Measurements from ENCODE around the gene RAPGEF6.
"Not testable (repeated sequence)": the region's sequence is repeated elsewhere in the genome, so short reads cannot be mapped to it uniquely, and the experiment has no call there.

RAPGEF6 gene

DNA sequence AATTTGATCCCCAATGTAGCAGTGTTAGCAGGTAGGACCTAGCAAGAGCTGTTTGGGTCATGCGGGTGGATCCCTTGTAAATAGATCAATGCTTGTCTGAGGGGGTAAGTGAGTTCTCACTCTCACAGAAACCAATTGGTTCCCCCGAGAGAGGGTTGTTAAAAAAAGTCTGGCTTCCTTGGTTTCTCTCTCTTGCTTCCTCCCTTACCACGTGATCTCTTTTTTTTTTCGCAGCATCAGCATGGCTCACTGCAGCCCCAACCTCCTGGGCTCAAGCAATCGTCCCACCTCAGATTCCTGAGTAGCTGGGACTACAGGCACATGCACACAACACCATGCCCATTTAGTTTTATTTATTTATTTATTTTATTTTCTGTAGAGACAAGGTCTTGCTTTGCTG lies 26.4 kb downstream of the RAPGEF6 start:
- DNase-seq (ENCODE audit: low read depth, low spot score) = no peak

DNA sequence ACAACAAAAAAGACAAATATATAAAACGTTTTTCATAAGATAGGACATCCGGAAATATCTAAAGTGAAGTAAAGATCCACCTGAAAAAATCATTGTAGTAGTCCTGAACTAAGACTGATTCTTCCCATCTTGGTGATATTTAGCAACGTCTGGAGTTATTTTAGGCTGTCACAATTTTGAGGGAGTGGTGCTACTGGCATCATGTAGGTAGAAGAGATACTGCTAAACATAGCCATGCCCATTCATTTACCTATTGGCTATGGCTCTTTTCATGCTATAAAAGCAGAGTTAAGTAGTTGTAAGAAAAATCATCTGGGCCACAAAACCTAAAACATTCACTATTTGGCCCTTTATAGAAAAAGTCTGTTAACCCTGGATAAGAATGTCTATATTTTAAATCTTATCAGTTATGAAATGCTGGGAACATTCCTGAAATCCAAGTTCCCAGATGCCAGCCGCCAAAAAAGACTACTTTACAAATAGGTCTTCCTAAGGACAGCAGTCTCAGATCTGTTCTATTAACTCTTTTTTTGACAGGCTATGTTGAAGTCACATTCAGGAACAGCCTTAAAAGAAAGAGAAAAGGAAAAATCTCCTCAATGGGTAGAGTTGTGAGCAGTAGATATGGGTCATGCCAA lies 27.0 kb downstream of the RAPGEF6 start:
- peak; percentile 33 for DNase-seq (ENCODE audit: low read depth, low spot score)

DNA sequence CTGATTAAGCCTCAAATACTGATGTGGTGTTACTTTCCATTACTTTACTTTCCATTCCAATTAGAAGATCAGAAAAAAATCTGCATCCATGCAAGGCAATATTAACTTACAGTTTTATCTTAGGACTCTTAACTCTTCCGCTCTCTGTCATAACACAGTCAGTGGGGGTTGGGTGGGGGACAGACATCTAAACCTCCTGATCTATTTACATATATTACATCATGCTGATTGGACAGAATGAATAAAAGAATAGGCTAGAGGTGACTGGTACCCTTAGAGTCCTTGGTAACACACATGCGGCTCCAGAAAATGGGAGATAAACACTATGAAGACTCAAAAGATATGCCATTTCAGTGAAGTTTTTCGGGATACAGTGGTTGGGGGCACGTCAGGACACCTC lies 27.6 kb downstream of the RAPGEF6 start:
- no peak for DNase-seq (ENCODE audit: low read depth, low spot score)

DNA sequence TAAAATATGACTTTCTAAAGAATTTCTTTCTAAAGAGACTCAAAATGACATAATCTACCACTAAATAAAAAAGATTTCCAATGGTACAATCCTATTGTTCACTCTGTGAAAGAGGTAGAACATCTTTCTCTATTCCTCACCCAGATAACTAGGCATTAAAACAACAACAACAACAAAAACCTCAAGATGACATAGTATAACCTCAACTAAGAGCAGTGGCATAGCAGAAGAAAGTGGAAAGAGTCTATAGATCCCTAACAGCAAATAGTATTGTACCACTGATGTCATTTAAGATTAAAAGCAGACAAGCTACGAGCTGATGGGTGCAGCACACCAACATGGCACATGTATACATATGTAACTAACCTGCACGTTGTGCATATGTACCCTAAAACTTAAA lies 29.9 kb downstream of the RAPGEF6 start:
- no peak for DNase-seq (ENCODE audit: low read depth, low spot score)

DNA sequence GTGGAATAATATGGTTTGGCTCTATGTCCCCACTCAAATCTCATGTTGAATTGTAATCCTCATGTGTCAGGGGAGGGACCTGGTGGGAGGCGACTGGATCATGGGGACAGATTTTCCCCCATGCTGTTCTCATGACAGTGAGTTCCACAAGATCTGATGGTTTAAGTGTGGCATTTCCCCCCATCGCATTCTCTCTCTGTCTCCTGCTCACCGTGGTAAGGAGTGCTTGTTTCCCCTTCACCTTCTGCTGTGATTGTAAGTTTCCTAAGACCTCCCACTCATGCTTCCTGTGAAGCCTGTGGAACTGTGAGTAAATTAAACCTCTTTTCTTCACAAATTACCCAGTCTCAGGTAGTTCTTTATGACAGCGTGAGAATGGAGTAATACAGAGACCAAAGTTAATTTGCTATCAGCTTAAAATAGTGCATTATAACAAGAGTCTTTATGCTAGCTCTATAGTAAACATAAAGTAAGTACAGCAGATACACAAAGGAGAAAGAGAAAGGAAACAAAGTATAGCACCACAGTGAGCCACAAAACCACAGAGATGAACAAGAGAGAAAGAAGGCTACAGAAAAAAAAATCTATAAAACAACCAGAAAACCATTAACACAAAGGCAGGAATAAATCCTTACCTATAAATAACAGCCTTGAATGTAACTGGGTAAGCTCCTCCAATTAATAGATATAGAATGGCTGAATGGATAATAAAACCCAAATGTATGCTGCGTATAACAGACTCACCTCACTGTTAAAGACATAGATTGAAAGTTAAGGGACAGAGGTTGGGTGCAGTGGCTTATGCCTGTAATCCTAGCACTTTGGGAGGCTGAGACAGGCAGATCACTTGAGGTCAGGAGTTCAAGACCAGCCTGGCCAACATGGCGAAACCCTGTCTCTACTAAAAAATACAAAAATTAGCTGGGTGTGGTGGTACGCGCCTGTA lies 39.7 kb downstream of the RAPGEF6 start:
- DNase-seq (ENCODE audit: low read depth, low spot score) = no peak

DNA sequence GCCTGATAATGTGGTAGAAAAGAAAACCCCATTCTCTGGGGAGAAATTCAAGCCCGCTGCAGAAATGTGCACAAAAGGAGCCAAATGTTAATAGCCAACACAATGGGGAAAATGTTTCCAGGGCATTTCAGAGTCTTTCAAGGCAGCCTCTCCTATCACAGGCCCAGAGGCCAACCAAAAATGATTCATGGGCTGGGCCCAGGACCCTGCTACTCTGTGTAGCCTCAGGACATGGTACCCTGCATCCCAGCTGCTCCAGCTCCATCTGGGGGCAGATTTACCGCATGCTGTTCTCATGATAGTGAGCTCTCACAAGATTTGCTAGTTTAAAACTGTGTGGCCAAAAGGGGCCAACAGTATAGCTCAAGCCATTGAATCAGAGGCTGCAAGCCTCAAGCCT lies 41.1 kb downstream of the RAPGEF6 start:
- DNase-seq (ENCODE audit: low read depth, low spot score) = no peak

DNA sequence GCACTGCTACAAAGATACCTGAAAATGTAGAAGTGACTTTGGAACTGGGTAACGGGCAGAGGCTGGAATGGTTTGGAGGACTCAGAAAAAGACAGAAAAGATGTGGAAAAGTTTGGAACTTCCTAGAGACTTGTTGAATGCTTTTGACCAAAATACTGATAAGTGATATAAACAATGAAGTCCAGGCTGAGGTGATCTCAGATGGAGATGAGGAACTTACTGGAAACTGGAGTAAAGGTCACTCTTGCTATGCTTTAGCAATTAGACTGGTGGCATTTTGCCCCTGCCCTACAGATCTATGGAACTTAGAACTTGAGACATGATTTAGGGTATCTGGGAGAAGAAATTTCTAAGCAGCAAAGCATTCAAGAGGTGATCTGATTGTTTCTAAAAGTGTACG lies 41.6 kb downstream of the RAPGEF6 start:
- DNase-seq (ENCODE audit: low read depth, low spot score) = not testable (repeated sequence)

DNA sequence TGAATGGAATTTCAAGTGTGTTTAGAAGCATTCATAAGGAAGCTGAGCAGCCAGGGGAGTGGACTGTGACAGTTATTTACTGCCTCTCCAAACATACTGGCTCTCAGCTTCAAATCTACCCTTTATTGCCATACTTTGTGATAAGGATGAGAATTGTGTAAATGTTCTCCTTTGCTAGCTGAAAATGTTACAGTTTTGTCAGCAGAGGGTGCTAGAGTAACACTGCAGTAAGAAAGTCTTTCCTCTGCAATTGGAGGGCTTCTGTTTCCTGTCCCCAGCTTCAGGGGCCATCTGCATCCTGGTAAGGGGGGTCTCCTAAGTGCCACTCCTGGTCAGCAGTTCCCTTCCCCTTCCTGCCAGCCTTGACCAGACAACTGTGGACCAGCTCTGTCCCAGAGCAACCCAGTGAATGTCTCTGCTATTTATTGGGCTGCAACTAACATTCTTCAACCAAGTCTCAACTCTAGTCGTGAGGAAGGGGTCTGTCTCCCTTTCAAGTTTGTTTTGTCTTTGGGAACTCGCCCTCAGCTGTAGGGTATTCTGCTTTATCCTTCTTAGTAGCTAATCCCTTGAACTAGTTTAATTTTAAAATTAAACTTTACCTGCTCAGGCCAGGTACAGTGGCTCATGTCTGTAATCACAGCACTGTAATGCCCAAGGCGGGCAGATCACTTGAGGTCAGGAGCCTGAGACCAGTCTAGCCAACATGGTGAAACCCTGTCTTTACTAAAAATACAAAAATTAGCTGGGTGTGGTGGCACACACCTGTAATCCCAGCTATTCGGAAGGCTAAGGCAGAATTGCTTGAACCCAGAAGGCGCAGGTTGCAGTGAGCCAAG lies 45.3 kb downstream of the RAPGEF6 start:
- peak; percentile 73 for DNase-seq (ENCODE audit: low read depth, low spot score)

DNA sequence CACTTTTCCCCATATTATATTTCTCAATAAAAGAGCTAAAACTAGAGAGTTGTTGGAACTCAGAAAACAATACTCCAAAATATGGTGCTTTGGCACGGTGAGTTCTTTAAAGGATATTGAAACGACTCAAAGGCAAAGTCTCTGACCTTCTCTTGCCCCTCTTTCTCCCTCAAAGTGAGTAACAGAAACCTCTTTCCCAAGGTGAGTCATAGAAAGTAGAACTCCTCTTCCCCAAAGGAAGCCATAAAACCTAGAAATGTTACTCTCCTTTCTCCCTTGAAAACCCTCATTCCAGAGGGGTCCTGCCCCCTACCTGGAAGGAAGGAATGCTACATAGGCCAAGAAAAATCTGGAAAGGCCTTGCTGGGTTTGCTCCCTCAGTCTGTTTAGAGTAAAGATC lies 47.5 kb downstream of the RAPGEF6 start:
- DNase-seq (ENCODE audit: low read depth, low spot score) = peak; percentile 7

DNA sequence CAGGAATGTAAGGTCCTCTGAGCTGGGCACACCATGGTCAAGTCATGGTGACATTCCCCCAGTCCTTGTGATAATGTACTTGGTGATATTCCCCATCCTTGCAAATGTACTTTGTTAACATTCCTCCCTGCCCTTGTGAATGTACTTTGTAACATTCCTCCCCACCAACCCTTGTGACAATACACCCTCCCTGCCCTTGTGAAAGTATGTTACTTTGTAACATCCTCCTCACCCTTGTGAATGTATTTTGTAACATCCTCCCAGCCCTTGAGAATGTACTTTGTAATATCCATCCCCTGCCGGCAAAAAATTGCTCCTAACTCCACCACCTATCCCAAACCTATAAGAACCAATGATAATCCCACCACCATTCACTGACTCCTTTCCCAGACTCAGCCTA lies 53.3 kb downstream of the RAPGEF6 start:
- no peak for DNase-seq (ENCODE audit: low read depth, low spot score)

DNA sequence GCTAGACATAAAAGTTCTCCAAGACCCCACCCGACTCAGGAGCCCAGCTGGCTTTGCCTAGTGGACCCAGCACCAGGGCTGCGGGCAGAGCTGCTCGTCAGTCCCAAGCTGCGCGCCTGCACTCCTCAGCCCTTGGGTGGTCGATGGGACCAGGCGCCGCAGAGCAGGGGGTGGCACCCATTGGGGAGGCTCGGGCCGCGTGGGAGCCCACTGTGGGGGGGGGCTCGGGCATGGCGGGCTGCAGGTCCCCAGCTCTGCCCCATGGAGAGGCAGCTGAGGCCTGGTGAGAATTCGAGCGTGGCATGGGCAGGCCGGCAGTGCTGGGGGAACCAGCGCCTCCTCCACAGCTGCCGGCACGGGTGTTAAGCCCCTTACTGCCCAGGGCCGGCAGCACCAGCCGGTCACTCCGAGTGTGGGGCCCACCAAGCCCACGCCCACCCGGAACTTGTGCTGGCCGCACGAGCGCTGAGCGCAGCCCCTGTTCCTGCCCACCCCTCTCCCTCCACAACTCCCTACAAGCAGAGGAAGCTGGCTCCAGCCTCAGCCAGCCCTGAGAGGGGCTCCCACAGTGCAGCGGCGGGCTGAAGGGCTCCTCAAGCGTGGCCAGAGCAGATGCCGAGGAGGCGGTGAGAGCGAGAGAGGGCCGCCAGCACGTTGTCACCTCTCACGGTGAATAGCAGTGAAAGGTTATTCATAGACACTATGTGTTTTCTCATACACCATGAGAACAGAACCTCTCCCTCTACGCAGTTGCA lies 54.9 kb downstream of the RAPGEF6 start:
- DNase-seq (ENCODE audit: low read depth, low spot score) = no peak

DNA sequence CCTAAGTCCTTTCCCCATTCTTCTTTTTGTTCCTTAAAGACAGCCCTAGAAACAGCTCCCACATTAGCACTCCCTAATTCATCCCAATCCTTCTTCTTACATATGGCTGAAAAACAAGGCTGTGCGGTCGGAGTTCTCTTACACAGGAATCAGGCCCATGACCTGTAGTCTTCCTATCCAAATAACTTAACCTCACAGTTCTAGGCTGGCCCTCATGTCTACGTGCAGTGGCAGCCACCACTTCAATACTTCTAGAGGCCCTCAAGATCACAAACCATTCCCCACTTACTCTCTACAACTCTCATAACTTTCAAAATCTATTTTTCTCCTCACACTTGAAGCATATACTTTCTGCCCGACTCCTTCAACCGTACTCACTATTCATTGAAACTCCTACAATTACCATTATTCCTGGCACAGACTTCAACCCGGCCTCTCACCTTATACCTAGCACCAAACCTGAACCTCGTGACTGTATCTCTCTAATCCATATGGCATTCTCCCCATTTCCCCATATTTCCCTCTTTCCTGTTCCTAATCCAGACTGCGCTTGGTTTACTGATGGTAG lies 59.3 kb downstream of the RAPGEF6 start:
- no peak for DNase-seq (ENCODE audit: low read depth, low spot score)

DNA sequence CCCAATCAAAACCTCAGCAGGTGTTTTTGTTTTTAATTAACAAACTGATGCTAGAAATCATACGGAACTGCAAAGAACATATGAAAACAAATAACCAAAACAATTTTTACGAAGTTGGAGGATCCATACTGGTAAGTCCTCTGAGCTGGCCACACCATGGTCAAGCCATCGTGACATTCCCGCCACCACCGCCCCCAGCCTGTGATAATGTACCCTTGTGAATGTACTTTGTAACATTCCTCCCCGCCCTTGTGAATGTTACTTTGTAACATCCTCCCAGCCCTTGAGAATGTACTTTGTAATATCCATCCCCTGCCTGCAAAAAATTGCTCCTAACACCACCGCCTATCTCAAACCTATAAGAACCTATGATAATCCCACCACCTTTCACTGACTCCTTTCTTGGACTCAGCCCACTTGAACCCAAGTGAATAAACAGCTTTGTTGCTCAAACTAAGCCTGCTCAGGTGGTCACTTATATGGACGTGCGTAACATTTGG lies 63.3 kb downstream of the RAPGEF6 start:
- no peak for DNase-seq (ENCODE audit: low read depth, low spot score)

DNA sequence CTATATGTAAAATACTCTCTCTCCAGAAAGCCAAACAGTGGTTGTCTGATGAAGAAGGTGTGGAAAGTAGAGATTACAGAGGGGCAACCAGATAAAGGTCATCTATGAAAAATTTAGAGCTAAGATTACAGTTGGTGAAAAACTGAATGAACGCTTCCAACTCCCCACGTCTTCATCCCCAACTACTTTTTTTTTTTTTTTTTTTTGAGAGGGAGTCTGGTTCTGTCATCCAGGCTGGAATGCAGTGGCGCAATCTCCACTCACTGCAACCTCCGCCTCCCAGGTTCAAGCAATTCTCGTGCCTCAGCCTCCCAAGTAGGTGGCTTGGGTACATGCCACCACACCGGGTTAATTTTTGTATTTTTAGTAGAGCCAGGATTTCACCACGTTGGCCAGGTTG lies 64.3 kb downstream of the RAPGEF6 start:
- DNase-seq (ENCODE audit: low read depth, low spot score) = no peak

DNA sequence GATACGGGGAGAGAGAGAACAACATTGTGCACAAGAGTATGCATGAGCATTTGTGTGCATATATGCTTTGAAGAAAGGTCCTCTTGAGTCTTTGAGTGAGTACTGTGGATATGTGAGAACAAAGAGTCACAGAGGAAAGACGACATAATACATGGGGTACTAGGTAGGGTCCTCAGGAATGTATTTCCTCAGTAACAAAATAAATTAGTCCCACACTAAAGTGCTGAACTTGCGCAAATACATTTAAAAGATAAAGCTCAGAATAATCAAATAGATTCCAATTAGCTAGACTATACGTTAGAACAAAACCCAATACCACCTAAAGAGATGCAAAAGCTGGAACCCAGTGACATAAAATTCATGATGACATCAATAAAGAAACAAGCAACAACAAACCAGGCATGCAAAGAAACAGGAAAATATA lies 70.8 kb downstream of the RAPGEF6 start:
- DNase-seq (ENCODE audit: low read depth, low spot score) = no peak

DNA sequence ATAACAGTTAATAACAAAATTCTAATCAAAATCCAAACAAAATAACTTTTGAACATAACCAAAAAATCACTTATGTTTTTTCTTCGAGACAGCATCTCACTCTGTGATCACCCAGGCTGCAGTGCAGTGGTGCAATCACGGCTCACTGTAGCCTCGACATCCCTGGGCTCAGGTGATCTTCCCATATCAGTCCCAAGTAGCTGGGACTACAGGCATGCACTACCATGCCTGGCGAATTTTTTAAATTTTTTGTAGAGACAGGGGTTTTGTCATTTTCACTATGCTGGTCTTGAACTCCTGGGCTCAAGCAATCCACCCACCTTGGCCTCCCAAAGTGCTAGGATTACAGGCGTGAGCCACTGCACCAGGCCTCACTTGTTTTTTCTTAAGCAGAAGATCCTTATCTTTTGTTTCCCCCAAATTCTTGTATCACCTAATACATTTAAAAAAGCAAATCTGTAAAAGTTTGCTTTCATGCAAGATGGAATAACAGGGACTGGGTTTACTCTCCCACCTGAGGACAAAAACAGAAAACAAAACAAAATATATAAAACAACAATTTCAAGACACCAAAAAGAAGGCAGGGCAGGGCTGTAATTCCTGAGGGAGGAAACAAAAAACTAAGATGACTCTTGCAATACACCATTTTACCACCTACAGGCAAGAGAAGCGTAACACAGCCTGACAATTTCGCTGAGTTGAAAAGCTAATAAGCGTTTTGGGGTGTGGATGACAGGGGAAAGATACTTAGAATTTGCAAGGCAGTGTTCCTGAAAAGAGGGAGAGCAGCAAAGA lies 71.4 kb downstream of the RAPGEF6 start:
- DNase-seq (ENCODE audit: low read depth, low spot score) = no peak

DNA sequence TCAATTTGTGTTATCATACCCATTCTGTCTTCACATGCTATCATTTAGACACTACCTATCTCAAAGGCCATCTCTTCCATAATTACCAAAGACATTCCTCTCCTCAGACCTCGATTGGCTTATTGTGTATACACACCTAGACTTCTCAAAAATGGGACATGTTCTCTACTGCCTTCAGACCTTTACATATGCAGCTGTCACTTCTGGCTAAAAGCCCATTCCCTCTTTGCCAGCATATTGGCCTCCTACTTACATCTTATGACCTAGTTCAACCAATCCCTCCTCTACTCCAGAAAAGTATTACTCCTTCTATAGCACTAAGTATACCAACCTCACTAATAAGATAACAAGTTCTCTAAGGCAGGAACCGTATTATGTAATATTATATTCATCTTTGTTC lies 84.4 kb downstream of the RAPGEF6 start:
- no peak for DNase-seq (ENCODE audit: low read depth, low spot score)

DNA sequence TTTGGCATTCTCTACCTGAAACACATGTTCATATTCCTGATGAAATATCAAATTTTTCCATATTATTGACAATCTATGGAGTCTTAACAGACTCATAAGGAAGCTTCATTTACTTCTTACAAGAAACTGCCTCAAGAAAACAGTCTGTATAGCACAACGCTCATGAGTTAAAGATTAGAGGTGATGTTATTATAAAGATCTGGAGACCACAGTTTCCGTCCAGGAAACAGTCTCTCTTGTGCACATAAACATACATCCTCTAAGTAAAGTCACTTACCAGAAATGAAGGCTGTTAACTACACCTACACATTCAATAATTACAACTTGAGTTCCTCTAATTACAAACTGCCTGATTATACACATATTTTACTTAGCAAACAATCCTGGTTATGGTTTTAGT lies 86.9 kb downstream of the RAPGEF6 start:
- no peak for DNase-seq (ENCODE audit: low read depth, low spot score)

DNA sequence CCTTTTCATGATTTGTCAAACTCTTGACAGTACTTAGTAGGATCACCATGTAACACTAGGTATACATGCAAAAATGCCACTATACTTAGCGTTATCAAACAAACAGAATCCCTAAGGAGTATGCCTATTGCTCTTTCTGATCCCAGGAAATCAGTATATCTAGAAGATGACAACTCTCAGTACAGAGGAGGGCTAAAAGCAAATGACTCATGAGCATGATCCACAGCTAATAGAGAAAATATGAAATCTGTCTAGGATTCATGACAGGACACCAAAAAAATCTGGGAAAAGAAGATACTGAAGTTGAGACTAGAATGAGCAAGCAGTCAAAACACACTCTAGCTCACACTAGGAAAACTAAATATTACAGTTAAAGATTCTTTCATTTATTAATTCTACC lies 89.2 kb downstream of the RAPGEF6 start:
- peak; percentile 12 for DNase-seq (ENCODE audit: low read depth, low spot score)

DNA sequence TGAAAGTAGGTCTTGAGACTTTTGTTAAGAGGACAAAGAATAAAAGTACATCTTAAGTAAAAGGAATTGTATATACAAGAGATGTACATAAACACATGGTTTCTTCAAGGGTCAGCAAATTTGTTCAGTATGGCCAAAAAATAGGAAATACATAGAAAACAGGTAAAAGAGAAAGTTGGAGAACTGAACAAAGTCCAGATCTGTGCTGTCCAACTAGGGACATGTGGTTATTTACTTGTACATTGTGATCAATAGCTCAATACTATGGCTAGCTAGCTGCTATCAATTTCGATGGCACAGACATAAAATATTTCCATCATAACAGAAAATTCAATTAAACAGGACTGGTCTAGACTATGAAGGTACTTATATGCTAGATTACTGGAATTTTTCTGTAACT lies 92.3 kb downstream of the RAPGEF6 start:
- DNase-seq (ENCODE audit: low read depth, low spot score) = no peak
